SK-N-SH treated with all-trans-retinoic acid at 6 μM for 48 hours (cell line): ENCODE data around the gene ARID3B.

Source experiments
- ATAC-seq: fragments of 200-7000 bp; cut with Tn5 transposase; 3 replicates; pipeline ENCODE4 v1.9.1; 2020; ENCODE audit warnings: mild to moderate bottlenecking, moderate library complexity
- ARNTL ChIP-seq: fragments of 450-650 bp; formaldehyde crosslinking; IDR thresholded peaks from 2 replicates; pipeline ENCODE4 v1.5.0; 2020; ENCODE audit warnings: low read depth, mild to moderate bottlenecking, moderate library complexity, borderline replicate concordance
- BACH2 ChIP-seq: fragments of 250-450 bp; sonication (Bioruptor Pico); IDR thresholded peaks from 2 replicates; pipeline ENCODE4 v1.9.0; 2021; ENCODE audit warnings: mild to moderate bottlenecking, borderline replicate concordance
- CSDC2 ChIP-seq: fragments of 250-450 bp; sonication (Bioruptor Pico); IDR thresholded peaks from 2 replicates; pipeline ENCODE4 v1.5.0; 2020; ENCODE audit warnings: mild to moderate bottlenecking, moderate library complexity
- ESRRG ChIP-seq: fragments of 250-450 bp; sonication (Bioruptor Pico); IDR thresholded peaks from 2 replicates; pipeline ENCODE4 v1.6.1; 2021; ENCODE audit warnings: mild to moderate bottlenecking
- OSR1 ChIP-seq: fragments of 250-450 bp; sonication (Bioruptor Pico); IDR thresholded peaks from 2 replicates; pipeline ENCODE4 v1.8.0; 2022; ENCODE audit warnings: moderate library complexity, mild to moderate bottlenecking, inconsistent platforms
- PPARA ChIP-seq: fragments of 250-450 bp; sonication (Bioruptor Pico); IDR thresholded peaks from 2 replicates; pipeline ENCODE4 v1.5.0; 2020; ENCODE audit warnings: mild to moderate bottlenecking, borderline replicate concordance
- RARB ChIP-seq: fragments of 250-450 bp; sonication (Bioruptor Pico); IDR thresholded peaks from 2 replicates; pipeline ENCODE4 v1.8.0; 2021; ENCODE audit warnings: mild to moderate bottlenecking, moderate library complexity
- SNAI2 ChIP-seq: fragments of 250-450 bp; sonication (Bioruptor Pico); IDR thresholded peaks from 2 replicates; pipeline ENCODE4 v1.5.0; 2020; ENCODE audit warnings: mild to moderate bottlenecking, moderate library complexity
- TCF4 ChIP-seq: fragments of 250-450 bp; sonication (Bioruptor Pico); IDR thresholded peaks from 2 replicates; pipeline ENCODE4 v1.8.0; 2021; ENCODE audit warnings: mild to moderate bottlenecking, moderate library complexity, borderline replicate concordance
- TOX ChIP-seq: fragments of 250-450 bp; sonication (Bioruptor Pico); IDR thresholded peaks from 2 replicates; pipeline ENCODE4 v1.8.0; 2021; ENCODE audit warnings: mild to moderate bottlenecking, moderate library complexity, borderline replicate concordance
- ZC3H10 ChIP-seq: fragments of 250-450 bp; sonication (Bioruptor Pico); IDR thresholded peaks from 2 replicates; pipeline ENCODE4 v1.5.1; 2021; ENCODE audit warnings: mild to moderate bottlenecking, moderate library complexity
- ZFP3 ChIP-seq: fragments of 250-450 bp; sonication (Bioruptor Pico); IDR thresholded peaks from 2 replicates; pipeline ENCODE4 v1.5.0; 2020; ENCODE audit warnings: mild to moderate bottlenecking, moderate library complexity
- ZFP30 ChIP-seq: fragments of 450-650 bp; formaldehyde crosslinking; IDR thresholded peaks from 2 replicates; pipeline ENCODE4 v1.5.0; 2022; ENCODE audit warnings: mild to moderate bottlenecking, moderate library complexity
- ZNF565 ChIP-seq: fragments of 450-650 bp; formaldehyde crosslinking; conservative IDR thresholded peaks from 2 replicates; pipeline ENCODE4 v1.5.0; 2020; ENCODE audit warnings: low read depth, mild to moderate bottlenecking, moderate library complexity
- ZNF70 ChIP-seq: fragments of 450-650 bp; formaldehyde crosslinking; IDR thresholded peaks from 2 replicates; pipeline ENCODE4 v1.5.0; 2020; ENCODE audit warnings: mild to moderate bottlenecking, moderate library complexity
- ZNF8 ChIP-seq: fragments of 450-650 bp; formaldehyde crosslinking; IDR thresholded peaks from 2 replicates; pipeline ENCODE4 v1.5.0; 2020; ENCODE audit warnings: mild to moderate bottlenecking, moderate library complexity
- TF ChIP-seq, protein P1 (sequence below): fragments of 250-450 bp; sonication (Bioruptor Pico); IDR thresholded peaks from 2 replicates; pipeline ENCODE4 v1.5.0; 2020; ENCODE audit warnings: mild to moderate bottlenecking, moderate library complexity
- TF ChIP-seq, protein P2 (sequence below): fragments of 250-450 bp; sonication (Bioruptor Pico); IDR thresholded peaks from 2 replicates; pipeline ENCODE4 v1.5.1; 2020; ENCODE audit warnings: low read depth, mild to moderate bottlenecking, moderate library complexity
- TF ChIP-seq, protein P3 (sequence below): fragments of 250-450 bp; sonication (Bioruptor Pico); IDR thresholded peaks from 2 replicates; pipeline ENCODE4 v1.5.1; 2021; ENCODE audit warnings: mild to moderate bottlenecking, moderate library complexity
- TF ChIP-seq, protein P4 (sequence below): fragments of 250-450 bp; sonication (Bioruptor Pico); IDR thresholded peaks from 2 replicates; pipeline ENCODE4 v1.8.0; 2021; ENCODE audit warnings: low read depth, mild to moderate bottlenecking, moderate library complexity, borderline replicate concordance

ARID3B gene

DNA sequence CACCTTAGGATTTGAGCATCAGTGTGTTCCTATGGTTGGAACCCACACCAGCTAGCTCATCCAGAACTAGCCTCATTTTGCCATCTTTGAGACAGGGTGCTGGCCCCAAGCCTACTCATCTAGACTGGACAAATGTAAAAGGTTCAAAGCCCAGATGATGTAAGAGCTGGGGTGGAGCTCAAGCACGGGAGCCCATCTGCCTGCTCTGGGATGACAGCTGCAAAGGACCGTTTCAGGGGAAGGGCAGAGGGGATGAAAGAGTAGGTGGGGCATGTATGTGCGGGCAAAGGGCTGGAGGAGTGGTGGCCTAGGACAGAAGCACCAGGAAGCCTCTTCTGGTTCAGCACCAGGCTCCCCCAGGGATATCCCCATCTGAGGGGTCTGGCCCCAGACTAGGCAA is 90.4 kb downstream of the ARID3B start:
- ATAC-seq, result no peak
- TF ChIP-seq ZNF70 (CRISPR knock-in tag) (no peak), PPARA (no peak), OSR1 (CRISPR knock-in tag) (no peak), ZFP30 (CRISPR knock-in tag) (no peak), BACH2 (CRISPR knock-in tag) (no peak), ZNF565 (CRISPR knock-in tag) (no peak), ZFP3 (CRISPR knock-in tag) (no peak), TCF4 (CRISPR knock-in tag) (no peak), ESRRG (CRISPR knock-in tag) (no peak), CSDC2 (CRISPR knock-in tag) (no peak), ARNTL (CRISPR knock-in tag) (no peak), ZC3H10 (CRISPR knock-in tag) (no peak), SNAI2 (no peak), RARB (CRISPR knock-in tag) (no peak)
- TF ChIP-seq, protein P1, sequence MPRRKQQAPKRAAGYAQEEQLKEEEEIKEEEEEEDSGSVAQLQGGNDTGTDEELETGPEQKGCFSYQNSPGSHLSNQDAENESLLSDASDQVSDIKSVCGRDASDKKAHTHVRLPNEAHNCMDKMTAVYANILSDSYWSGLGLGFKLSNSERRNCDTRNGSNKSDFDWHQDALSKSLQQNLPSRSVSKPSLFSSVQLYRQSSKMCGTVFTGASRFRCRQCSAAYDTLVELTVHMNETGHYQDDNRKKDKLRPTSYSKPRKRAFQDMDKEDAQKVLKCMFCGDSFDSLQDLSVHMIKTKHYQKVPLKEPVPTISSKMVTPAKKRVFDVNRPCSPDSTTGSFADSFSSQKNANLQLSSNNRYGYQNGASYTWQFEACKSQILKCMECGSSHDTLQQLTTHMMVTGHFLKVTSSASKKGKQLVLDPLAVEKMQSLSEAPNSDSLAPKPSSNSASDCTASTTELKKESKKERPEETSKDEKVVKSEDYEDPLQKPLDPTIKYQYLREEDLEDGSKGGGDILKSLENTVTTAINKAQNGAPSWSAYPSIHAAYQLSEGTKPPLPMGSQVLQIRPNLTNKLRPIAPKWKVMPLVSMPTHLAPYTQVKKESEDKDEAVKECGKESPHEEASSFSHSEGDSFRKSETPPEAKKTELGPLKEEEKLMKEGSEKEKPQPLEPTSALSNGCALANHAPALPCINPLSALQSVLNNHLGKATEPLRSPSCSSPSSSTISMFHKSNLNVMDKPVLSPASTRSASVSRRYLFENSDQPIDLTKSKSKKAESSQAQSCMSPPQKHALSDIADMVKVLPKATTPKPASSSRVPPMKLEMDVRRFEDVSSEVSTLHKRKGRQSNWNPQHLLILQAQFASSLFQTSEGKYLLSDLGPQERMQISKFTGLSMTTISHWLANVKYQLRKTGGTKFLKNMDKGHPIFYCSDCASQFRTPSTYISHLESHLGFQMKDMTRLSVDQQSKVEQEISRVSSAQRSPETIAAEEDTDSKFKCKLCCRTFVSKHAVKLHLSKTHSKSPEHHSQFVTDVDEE (CRISPR knock-in tag), result no peak
- TF ChIP-seq, protein P2, sequence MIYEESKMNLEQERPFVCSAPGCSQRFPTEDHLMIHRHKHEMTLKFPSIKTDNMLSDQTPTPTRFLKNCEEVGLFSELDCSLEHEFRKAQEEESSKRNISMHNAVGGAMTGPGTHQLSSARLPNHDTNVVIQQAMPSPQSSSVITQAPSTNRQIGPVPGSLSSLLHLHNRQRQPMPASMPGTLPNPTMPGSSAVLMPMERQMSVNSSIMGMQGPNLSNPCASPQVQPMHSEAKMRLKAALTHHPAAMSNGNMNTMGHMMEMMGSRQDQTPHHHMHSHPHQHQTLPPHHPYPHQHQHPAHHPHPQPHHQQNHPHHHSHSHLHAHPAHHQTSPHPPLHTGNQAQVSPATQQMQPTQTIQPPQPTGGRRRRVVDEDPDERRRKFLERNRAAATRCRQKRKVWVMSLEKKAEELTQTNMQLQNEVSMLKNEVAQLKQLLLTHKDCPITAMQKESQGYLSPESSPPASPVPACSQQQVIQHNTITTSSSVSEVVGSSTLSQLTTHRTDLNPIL (CRISPR knock-in tag), result no peak
- TF ChIP-seq, protein P3, sequence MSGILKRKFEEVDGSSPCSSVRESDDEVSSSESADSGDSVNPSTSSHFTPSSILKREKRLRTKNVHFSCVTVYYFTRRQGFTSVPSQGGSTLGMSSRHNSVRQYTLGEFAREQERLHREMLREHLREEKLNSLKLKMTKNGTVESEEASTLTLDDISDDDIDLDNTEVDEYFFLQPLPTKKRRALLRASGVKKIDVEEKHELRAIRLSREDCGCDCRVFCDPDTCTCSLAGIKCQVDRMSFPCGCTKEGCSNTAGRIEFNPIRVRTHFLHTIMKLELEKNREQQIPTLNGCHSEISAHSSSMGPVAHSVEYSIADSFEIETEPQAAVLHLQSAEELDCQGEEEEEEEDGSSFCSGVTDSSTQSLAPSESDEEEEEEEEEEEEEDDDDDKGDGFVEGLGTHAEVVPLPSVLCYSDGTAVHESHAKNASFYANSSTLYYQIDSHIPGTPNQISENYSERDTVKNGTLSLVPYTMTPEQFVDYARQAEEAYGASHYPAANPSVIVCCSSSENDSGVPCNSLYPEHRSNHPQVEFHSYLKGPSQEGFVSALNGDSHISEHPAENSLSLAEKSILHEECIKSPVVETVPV (CRISPR knock-in tag), result no peak

DNA sequence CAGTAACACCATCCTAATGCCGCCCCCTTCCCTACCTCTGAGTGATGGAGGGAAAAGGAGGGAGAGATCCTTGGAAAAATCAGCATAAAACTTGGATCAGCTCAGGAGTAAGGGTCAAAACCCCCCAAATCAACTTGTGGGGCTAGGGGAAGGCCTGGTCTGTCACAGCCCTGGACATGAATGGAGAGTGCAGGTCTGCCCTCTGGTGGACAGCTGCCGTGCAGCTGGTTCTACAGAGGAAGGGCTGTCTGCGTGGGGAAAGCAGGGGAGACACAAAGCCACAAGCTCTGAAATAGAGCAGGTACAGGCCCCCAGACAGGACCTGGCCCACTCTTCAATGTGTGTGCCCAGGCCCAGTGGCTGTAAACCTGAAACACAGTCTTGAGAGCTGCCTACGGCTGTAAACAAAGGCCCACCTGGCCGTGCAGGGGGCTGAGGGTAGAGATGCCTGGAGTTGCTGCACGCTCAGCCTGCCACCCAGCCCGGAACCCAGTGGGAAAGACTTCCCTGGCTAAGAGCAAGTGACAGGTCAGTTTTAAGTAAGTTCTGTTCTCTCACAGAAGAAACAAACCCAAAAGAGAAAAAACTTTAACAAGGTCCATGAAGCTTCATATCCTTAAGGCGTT is 91.0 kb downstream of the ARID3B start:
- ATAC-seq, result peak; percentile 79
- TF ChIP-seq BACH2 (CRISPR knock-in tag) (no peak), RARB (CRISPR knock-in tag) (no peak), OSR1 (CRISPR knock-in tag) (no peak), ZNF70 (CRISPR knock-in tag) (no peak), PPARA (no peak), SNAI2 (no peak)
- TF ChIP-seq, protein P1 (CRISPR knock-in tag), result no peak

DNA sequence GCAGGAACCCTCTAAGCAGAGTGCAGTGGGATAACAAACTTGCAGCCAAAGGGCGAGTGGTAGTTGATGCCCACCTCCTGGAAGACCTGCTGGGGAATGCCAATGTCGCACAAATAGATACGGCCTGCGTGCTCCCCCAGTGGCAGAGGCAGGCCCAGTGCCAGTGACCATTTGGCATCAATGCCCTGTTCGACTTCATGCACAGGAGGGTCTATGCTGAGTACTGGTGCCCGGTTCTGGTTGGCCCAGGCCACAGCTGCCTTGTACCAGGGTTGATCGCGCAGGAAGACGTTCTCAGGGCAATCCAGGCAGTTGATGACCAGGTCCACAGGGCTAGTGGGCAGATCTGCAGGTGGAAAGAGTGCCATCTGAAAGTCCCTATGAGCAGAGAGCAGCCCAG is 91.6 kb downstream of the ARID3B start:
- ATAC-seq, result no peak
- TF ChIP-seq ZC3H10 (CRISPR knock-in tag), result no peak
- no peak for TF ChIP-seq ARNTL (CRISPR knock-in tag)
- TF ChIP-seq, protein P4, sequence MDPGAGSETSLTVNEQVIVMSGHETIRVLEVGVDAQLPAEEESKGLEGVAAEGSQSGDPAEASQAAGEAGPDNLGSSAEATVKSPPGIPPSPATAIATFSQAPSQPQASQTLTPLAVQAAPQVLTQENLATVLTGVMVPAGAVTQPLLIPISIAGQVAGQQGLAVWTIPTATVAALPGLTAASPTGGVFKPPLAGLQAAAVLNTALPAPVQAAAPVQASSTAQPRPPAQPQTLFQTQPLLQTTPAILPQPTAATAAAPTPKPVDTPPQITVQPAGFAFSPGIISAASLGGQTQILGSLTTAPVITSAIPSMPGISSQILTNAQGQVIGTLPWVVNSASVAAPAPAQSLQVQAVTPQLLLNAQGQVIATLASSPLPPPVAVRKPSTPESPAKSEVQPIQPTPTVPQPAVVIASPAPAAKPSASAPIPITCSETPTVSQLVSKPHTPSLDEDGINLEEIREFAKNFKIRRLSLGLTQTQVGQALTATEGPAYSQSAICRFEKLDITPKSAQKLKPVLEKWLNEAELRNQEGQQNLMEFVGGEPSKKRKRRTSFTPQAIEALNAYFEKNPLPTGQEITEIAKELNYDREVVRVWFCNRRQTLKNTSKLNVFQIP (CRISPR knock-in tag), result no peak
- TF ChIP-seq, protein P2 (CRISPR knock-in tag), result no peak
- TF ChIP-seq RARB (CRISPR knock-in tag), result no peak
- no peak for TF ChIP-seq ZNF8 (CRISPR knock-in tag)
- TF ChIP-seq ZNF70 (CRISPR knock-in tag), result no peak
- no peak for TF ChIP-seq TOX (CRISPR knock-in tag)
- TF ChIP-seq BACH2 (CRISPR knock-in tag), result no peak
- no peak for TF ChIP-seq ZFP3 (CRISPR knock-in tag)
- no peak for TF ChIP-seq CSDC2 (CRISPR knock-in tag)
- TF ChIP-seq, protein P3 (CRISPR knock-in tag), result no peak
